ENCODE measurements around the gene FAM228B.
"Not testable (repeated sequence)": the region's sequence is repeated elsewhere in the genome, so short reads cannot be mapped to it uniquely, and the experiment has no call there.

Gene FAM228B

DNA sequence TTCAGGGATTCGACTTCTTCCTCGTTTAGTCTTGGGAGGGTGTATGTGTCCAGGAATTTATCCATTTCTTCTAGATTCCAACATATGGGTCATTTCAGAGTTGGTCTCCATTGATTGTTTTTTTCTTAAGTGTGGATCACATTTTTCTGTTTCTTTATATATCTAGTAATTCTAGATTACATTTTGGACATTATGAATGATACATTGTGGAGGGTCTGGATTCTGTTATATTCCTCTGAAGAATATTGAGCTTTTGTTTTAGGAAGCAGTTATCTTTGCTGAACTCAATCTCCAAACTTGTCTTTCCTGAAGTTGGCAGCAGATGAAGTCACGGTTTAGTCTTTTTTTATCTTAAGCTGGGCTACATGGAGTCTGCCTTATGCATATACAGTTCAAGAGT lies 9.3 kb downstream of the FAM228B start:
- no peak overlapping the region for H3K4me3 Mint-ChIP-seq
- H3K36me3 Mint-ChIP-seq (ENCODE audit: low read depth), result peaks cover 45% of the 10 kb centered on the region
- peaks cover 26% of the 10 kb centered on the region for H3K9me3 Mint-ChIP-seq
- no peaks in the 10 kb centered on the region for H3K4me1 Mint-ChIP-seq
- H3K27ac Mint-ChIP-seq, result no peak overlapping the region
- TF ChIP-seq, protein P1, sequence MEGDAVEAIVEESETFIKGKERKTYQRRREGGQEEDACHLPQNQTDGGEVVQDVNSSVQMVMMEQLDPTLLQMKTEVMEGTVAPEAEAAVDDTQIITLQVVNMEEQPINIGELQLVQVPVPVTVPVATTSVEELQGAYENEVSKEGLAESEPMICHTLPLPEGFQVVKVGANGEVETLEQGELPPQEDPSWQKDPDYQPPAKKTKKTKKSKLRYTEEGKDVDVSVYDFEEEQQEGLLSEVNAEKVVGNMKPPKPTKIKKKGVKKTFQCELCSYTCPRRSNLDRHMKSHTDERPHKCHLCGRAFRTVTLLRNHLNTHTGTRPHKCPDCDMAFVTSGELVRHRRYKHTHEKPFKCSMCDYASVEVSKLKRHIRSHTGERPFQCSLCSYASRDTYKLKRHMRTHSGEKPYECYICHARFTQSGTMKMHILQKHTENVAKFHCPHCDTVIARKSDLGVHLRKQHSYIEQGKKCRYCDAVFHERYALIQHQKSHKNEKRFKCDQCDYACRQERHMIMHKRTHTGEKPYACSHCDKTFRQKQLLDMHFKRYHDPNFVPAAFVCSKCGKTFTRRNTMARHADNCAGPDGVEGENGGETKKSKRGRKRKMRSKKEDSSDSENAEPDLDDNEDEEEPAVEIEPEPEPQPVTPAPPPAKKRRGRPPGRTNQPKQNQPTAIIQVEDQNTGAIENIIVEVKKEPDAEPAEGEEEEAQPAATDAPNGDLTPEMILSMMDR (IDR thresholded peaks at IDR 0.05; ENCODE audit: unreplicated experiment in 3 of 3), result no peak
- no peaks in the 10 kb centered on the region for H3K27me3 Mint-ChIP-seq (ENCODE audit: low read depth)

DNA sequence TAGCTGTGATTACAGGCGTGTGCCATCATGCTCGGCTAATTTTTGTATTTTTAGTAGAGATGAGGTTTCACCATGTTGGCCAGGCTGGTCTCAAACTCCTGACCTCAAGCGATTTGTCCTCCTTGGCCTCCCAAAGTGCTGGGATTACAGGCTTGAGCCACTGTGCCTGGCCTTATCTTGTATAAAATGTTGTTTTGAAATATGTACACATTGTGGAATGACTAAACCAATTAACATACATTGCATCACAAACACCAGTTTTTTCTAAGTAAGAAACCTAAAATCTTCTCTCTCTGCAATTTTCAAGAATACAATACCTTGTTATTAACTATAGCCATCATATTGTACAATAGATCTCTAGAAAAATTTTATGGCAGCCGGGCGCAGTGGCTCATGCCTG lies 17.0 kb downstream of the FAM228B start:
- not testable (repeated sequence) for H3K27ac Mint-ChIP-seq; H3K4me1 Mint-ChIP-seq; H3K4me3 Mint-ChIP-seq; H3K9me3 Mint-ChIP-seq; H3K27me3 Mint-ChIP-seq (ENCODE audit: low read depth)
- peaks cover 45% of the 10 kb centered on the region for H3K36me3 Mint-ChIP-seq (ENCODE audit: low read depth)

DNA sequence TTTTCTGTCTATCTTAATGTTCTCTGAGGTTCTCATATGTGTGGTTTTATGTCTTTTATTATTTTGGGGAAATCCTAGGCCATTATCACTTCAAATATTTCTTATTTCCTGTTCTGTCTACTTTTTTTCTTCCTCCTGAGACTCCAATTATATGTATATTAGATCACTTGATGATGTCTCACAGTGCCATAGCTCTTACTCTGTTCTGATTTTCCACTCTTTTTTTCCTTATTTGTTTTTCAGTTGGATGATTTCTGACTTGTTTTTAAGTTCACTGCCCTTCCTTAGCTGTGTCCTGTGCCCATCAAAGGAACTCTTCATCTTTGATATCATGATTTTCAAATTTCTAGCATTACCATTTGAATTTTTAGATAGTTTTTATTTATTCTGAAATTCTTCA lies 24.1 kb downstream of the FAM228B start:
- Mint-ChIP-seq H3K4me3 (no peak overlapping the region), H3K36me3 (ENCODE audit: low read depth) (peaks cover 70% of the 10 kb centered on the region), H3K27ac (no peak overlapping the region), H3K9me3 (peaks cover 40% of the 10 kb centered on the region), H3K27me3 (ENCODE audit: low read depth) (no peaks in the 10 kb centered on the region), H3K4me1 (no peaks in the 10 kb centered on the region)
- TF ChIP-seq, protein P1 (IDR thresholded peaks at IDR 0.05; ENCODE audit: unreplicated experiment in 3 of 3), result no peak

DNA sequence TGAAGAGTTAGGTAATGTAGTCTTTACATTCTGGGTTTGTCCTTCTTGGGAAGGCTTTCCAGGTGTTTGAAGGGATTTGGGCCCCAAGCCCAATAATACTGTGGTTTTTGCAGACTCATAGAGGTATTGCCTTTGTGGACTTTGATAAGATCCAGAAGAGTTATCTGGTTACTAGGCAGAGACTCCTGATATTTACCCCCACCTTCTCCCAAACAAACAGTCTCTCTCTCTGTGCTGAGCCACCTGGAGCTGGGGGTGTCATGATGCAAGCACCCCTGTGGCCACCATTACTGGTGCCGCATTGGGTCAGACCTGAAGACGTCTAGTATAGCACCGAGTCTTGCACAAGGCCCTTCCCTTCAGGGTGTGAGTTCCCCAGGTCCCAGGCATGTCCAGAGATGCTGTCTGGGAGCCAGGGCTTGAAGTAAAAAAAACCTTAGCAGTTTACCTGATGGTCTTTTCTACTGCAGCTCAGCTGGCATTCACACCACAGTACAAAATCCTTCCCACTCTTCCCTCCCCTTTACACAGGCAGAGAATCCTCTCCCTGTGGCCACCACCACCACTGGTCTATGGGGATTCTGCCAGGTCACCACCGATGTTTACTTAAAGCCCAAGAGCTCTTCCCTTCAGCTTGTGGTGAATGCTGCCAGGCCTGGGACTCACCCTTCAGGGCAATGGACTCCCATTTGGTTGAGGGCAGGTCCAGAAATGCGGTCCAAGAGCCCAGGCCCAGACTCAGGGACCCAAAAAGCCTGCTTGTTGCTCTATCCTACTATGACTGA lies 29.3 kb downstream of the FAM228B start:
- Mint-ChIP-seq H3K4me1 (no peaks in the 10 kb centered on the region), H3K9me3 (peaks cover 19% of the 10 kb centered on the region), H3K27me3 (ENCODE audit: low read depth) (no peaks in the 10 kb centered on the region), H3K4me3 (no peak overlapping the region), H3K36me3 (ENCODE audit: low read depth) (peaks cover 46% of the 10 kb centered on the region), H3K27ac (no peak overlapping the region)
- TF ChIP-seq, protein P1 (IDR thresholded peaks at IDR 0.05; ENCODE audit: unreplicated experiment in 3 of 3), result no peak

DNA sequence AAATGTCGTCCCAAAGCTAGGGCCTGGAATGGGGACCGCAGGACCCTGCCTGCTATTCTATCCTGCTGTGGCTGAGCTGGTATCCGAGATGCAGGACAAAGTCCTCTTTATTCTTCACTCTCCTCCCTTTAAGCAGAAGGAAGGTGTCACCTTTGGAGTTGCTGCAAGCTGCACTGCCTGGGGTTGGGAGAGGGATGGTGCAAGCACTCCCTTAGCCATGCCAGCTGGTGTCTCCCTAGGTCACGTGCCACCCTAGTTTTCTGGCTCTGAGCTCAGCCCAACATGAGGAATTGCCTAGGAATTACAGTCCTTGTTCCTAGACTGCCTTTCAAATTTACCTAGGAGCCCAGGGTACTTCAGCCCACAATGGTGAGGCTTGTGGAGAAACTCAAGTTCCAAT lies 30.2 kb downstream of the FAM228B start:
- H3K36me3 Mint-ChIP-seq (ENCODE audit: low read depth), result peaks cover 45% of the 10 kb centered on the region
- TF ChIP-seq, protein P1 (IDR thresholded peaks at IDR 0.05; ENCODE audit: unreplicated experiment in 3 of 3), result no peak
- H3K4me1 Mint-ChIP-seq, result no peaks in the 10 kb centered on the region
- H3K27ac Mint-ChIP-seq, result no peak overlapping the region
- no peak overlapping the region for H3K4me3 Mint-ChIP-seq
- H3K27me3 Mint-ChIP-seq (ENCODE audit: low read depth), result no peaks in the 10 kb centered on the region
- peaks cover 15% of the 10 kb centered on the region for H3K9me3 Mint-ChIP-seq

DNA sequence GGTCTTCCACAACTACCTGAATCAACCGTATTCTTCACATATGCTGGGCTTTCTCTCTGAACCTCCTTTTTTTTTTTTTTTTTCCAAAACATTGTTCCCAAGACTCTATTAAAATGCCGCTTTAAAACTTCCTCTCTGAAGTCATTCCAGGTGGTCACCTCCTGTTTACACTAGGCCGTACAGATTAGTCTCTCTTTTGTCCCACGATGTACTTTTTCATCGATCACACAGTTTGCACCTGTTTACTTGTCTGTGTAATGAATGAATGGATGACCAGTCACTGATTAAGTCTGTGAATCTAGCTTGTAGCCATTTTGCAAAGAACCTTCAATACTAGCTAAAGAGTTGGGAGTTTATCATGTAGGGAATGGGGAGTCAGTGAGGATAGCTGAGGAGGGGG lies 34.9 kb downstream of the FAM228B start:
- Mint-ChIP-seq H3K27ac (no peak overlapping the region), H3K4me3 (no peak overlapping the region), H3K36me3 (ENCODE audit: low read depth) (peaks cover 56% of the 10 kb centered on the region), H3K4me1 (no peaks in the 10 kb centered on the region), H3K9me3 (peaks cover 25% of the 10 kb centered on the region), H3K27me3 (ENCODE audit: low read depth) (no peaks in the 10 kb centered on the region)
- TF ChIP-seq, protein P1 (IDR thresholded peaks at IDR 0.05; ENCODE audit: unreplicated experiment in 3 of 3), result no peak

Measured in nephron (organoid).